Neural cell (in vitro differentiated cells): ENCODE measurements around the gene GJA10. TPM values are rescaled to one million over a fixed set of nuclear protein-coding genes. Genes with fewer than 3 reads are reported as not detected.

Experiments used
- H2AFZ ChIP-seq: fragments of 200-600, 300-800 bp; sonication (generic), shearing (Covaris generic); 2 replicates; pipeline ENCODE4 v1.6.0; 2014; ENCODE audit warnings: low read depth, mild to moderate bottlenecking, antibody characterized with exemption, low read length, moderate library complexity
- H3F3A ChIP-seq: fragments of 200-600 bp; shearing (Covaris generic); 2 replicates; pipeline ENCODE4 v1.6.1; 2016; ENCODE audit warnings: mild to moderate bottlenecking, moderate library complexity, mixed read lengths, antibody characterized with exemption, low read length; ENCODE audit not compliant: insufficient read depth, poor library complexity, severe bottlenecking
- H3K27ac ChIP-seq: fragments of 200-600, 300-800 bp; sonication (generic), shearing (Covaris generic); 2 replicates; pipeline ENCODE4 v1.5.1; 2014; ENCODE audit warnings: mild to moderate bottlenecking, low read length, moderate library complexity
- H3K27me3 ChIP-seq: fragments of 300-800, 200-600 bp; sonication (generic), shearing (Covaris generic); 2 replicates; pipeline ENCODE4 v1.6.0; 2014; ENCODE audit warnings: mild to moderate bottlenecking, low read depth, low read length, moderate library complexity; ENCODE audit not compliant: insufficient read depth
- H3K36me3 ChIP-seq: fragments of 300-800, 200-600 bp; sonication (generic), shearing (Covaris generic); 2 replicates; pipeline ENCODE4 v1.5.1; 2014; ENCODE audit warnings: mild to moderate bottlenecking, antibody characterized with exemption, low read length, moderate library complexity; ENCODE audit not compliant: insufficient read depth
- H3K4me2 ChIP-seq: fragments of 300-800, 200-600 bp; sonication (generic), shearing (Covaris generic); 2 replicates; pipeline ENCODE4 v1.6.0; 2014; ENCODE audit warnings: mild to moderate bottlenecking, low read length
- H3K4me3 ChIP-seq: fragments of 300-800, 200-600 bp; sonication (generic), shearing (Covaris generic); 2 replicates; pipeline ENCODE4 v1.5.1; 2014; ENCODE audit warnings: mild to moderate bottlenecking, low read length, moderate library complexity
- H3K79me2 ChIP-seq: fragments of 200-600 bp; shearing (Covaris generic); replicated peaks from 2 replicates; pipeline ENCODE4 v1.6.0; 2014; ENCODE audit warnings: mild to moderate bottlenecking, low read length, moderate library complexity; ENCODE audit not compliant: insufficient read depth
- H3K9ac ChIP-seq: fragments of 300-800, 200-600 bp; sonication (generic), shearing (Covaris generic); 2 replicates; pipeline ENCODE4 v1.6.1; 2016; ENCODE audit warnings: mild to moderate bottlenecking, low read length, mixed read lengths
- H3K9me2 ChIP-seq: fragments of 200-600 bp; shearing (Covaris generic); 2 replicates; pipeline ENCODE4 v1.6.1; 2016; ENCODE audit warnings: mild to moderate bottlenecking, low read length, mixed read lengths; ENCODE audit not compliant: insufficient read depth
- H3K9me3 ChIP-seq: fragments of 200-600, 300-800 bp; sonication (generic), shearing (Covaris generic); 2 replicates; pipeline ENCODE4 v1.6.1; 2016; ENCODE audit warnings: mild to moderate bottlenecking, mixed run types, low read length, moderate library complexity, mixed read lengths
- H4K20me1 ChIP-seq: fragments of 200-600 bp; shearing (Covaris generic); 2 replicates; pipeline ENCODE4 v1.6.1; 2016; ENCODE audit warnings: mild to moderate bottlenecking, mixed run types; ENCODE audit not compliant: insufficient read depth
- CTCF ChIP-seq: fragments of 450-650 bp; IDR thresholded peaks from 2 replicates; pipeline ENCODE4 v1.5.1; 2014; ENCODE audit warnings: antibody characterized with exemption, mild to moderate bottlenecking, moderate library complexity; ENCODE audit not compliant: poor library complexity, severe bottlenecking
- EP300 ChIP-seq: fragments of 450-650 bp; conservative IDR thresholded peaks from 2 replicates; pipeline ENCODE4 v1.6.1; 2014; ENCODE audit warnings: antibody characterized with exemption, mild to moderate bottlenecking, moderate library complexity; ENCODE audit not compliant: poor library complexity, severe bottlenecking
- EZH2 ChIP-seq: fragments of 200-600, 300-800 bp; shearing (Covaris generic), sonication (generic); IDR thresholded peaks from 2 replicates; pipeline ENCODE4 v1.6.1; 2014; ENCODE audit warnings: antibody characterized with exemption, low read length, borderline replicate concordance, mild to moderate bottlenecking; ENCODE audit not compliant: insufficient read depth, poor library complexity, severe bottlenecking
- MXI1 ChIP-seq: fragments of 450-650 bp; conservative IDR thresholded peaks from 2 replicates; pipeline ENCODE4 v1.6.1; 2014; ENCODE audit warnings: antibody characterized with exemption, mild to moderate bottlenecking; ENCODE audit not compliant: poor library complexity, severe bottlenecking
- RAD21 ChIP-seq: fragments of 450-650 bp; conservative IDR thresholded peaks from 2 replicates; pipeline ENCODE4 v1.6.1; 2014; ENCODE audit warnings: antibody characterized with exemption, mild to moderate bottlenecking, moderate library complexity
- REST ChIP-seq: IDR thresholded peaks from 2 replicates; pipeline ENCODE4 v1.6.1; 2012; ENCODE audit warnings: borderline replicate concordance
- SMC3 ChIP-seq: fragments of 450-650 bp; conservative IDR thresholded peaks from 2 replicates; pipeline ENCODE4 v1.6.1; 2014; ENCODE audit warnings: antibody characterized with exemption, mild to moderate bottlenecking, moderate library complexity; ENCODE audit not compliant: poor library complexity
- TAF1 ChIP-seq: IDR thresholded peaks from 2 replicates; pipeline ENCODE4 v1.6.1; 2012; ENCODE audit warnings: low read depth
- polyA plus RNA-seq: library from polyadenylated mRNA; depleted of rRNA; stranded (reverse); fragments of >200 nt; gene quantifications from 2 replicates; pipeline ENCODE4 v1.2.3, GENCODE V29; 2014

The GJA10 gene
- polyA plus RNA-seq, 1 donor from 2014 or later = not detected

- Histone ChIP-seq H3F3A (no peaks in the 10 kb centered on the region), H3K79me2 (no peaks in the 10 kb centered on the region), H3K9me2 (no peaks in the 10 kb centered on the region), H3K4me2 (no peak overlapping the region), H3K4me3 (no peak overlapping the region), H3K36me3 (no peaks in the 10 kb centered on the region), H2AFZ (no peak overlapping the region), H3K9me3 (no peaks in the 10 kb centered on the region), H3K27me3 (no peaks in the 10 kb centered on the region), H4K20me1 (no peaks in the 10 kb centered on the region), H3K27ac (no peak overlapping the region), H3K9ac (no peak overlapping the region)
- TF ChIP-seq RAD21 = no peak
- TF ChIP-seq EZH2 = no peak
- TF ChIP-seq SMC3 = no peak
Observed at GRCh38 chr6:89921197-89921596, 26.9 kb downstream of the GJA10 start.

- Histone ChIP-seq H3K79me2 (no peaks in the 10 kb centered on the region), H3K27ac (no peak overlapping the region), H3K36me3 (no peaks in the 10 kb centered on the region), H3F3A (no peaks in the 10 kb centered on the region), H2AFZ (no peak overlapping the region), H3K4me3 (no peak overlapping the region), H3K9ac (no peak overlapping the region), H3K27me3 (no peaks in the 10 kb centered on the region), H3K9me2 (no peaks in the 10 kb centered on the region), H3K9me3 (no peaks in the 10 kb centered on the region), H4K20me1 (no peaks in the 10 kb centered on the region), H3K4me2 (no peak overlapping the region)
- TF ChIP-seq EP300 (no peak), EZH2 (no peak), TAF1 (no peak), CTCF (no peak), SMC3 (no peak), MXI1 (no peak), REST (no peak), RAD21 (no peak)
Observed at GRCh38 chr6:89921691-89922090, 27.4 kb downstream of the GJA10 start.

GRCh38 chr6:89924231-89924630, 30.0 kb downstream of the GJA10 start:
- Histone ChIP-seq H3K9me3 (no peaks in the 10 kb centered on the region), H4K20me1 (no peaks in the 10 kb centered on the region), H3F3A (no peaks in the 10 kb centered on the region), H3K4me2 (no peak overlapping the region), H2AFZ (no peak overlapping the region), H3K27ac (no peak overlapping the region), H3K4me3 (no peak overlapping the region), H3K79me2 (no peaks in the 10 kb centered on the region), H3K9me2 (no peaks in the 10 kb centered on the region), H3K9ac (no peak overlapping the region), H3K36me3 (no peaks in the 10 kb centered on the region), H3K27me3 (no peaks in the 10 kb centered on the region)
- TF ChIP-seq SMC3 = no peak
